Urinary bladder (tissue), 4 donors: Measurements from ENCODE around the gene ELAVL3. TPM values are rescaled to one million over a fixed set of nuclear protein-coding genes. Genes with fewer than 3 reads are reported as not detected.
A peak's percentile ranks its signal among the peaks of the same experiment; 100 is the strongest.

Experiments used
- DNase-seq: peaks from one replicate; pipeline ENCODE4 v3.0.0-alpha.2; 2015; ENCODE audit errors: extremely low spot score
- H3K27ac ChIP-seq: one replicate; pipeline ENCODE4 v1.5.1; 2013; ENCODE audit warnings: low read depth, mild to moderate bottlenecking, moderate library complexity
- H3K36me3 ChIP-seq: one replicate; pipeline ENCODE4 v1.6.1; 2013; ENCODE audit warnings: mild to moderate bottlenecking, moderate library complexity; ENCODE audit not compliant: insufficient read depth
- H3K4me1 ChIP-seq: one replicate; pipeline ENCODE4 v1.6.1; 2013; ENCODE audit warnings: mild to moderate bottlenecking, moderate library complexity; ENCODE audit not compliant: insufficient read depth
- H3K4me3 ChIP-seq: one replicate; pipeline ENCODE4 v1.5.1; 2013; ENCODE audit warnings: low read depth, low read length
- WGBS: extraction: QIAGEN DNeasy Blood & Tissue Kit; methylation state at CpG from one replicate; pipeline ENCODE4 v1.1.7; 2013; 5-methylcytosine and 5-hydroxymethylcytosine counted together
- polyA plus RNA-seq: library from polyadenylated mRNA; stranded (reverse); fragments of 200-250 nt; gene quantifications from one replicate; pipeline ENCODE4 v1.2.3, GENCODE V29; 2013
- total RNA-seq: library from RNA; depleted of rRNA; stranded (reverse); fragments of >200 nt; gene quantifications from one replicate; pipeline ENCODE4 v1.2.3, GENCODE V29; 2014
- donor health status: healthy with polysubstance abuse.
- donor health status: healthy.

ELAVL3 gene
- total and polyA plus RNA-seq, 2 donors: 0.28 to 0.90 TPM

GRCh38 chr19:11425719-11426457 lies 55.0 kb downstream of the ELAVL3 start:
- Histone ChIP-seq H3K27ac (no peak overlapping the region), H3K4me1 (no peaks in the 10 kb centered on the region), H3K4me3 (no peak overlapping the region), H3K36me3 (no peaks in the 10 kb centered on the region)
- WGBS: 90% methylated on average over 28 of the region's 28 CpGs
- DNase-seq: no peak

GRCh38 chr19:11423791-11424181 lies 57.1 kb downstream of the ELAVL3 start:
- DNase-seq: no peak
- Histone ChIP-seq H3K36me3 (no peaks in the 10 kb centered on the region), H3K27ac (no peak overlapping the region), H3K4me3 (no peak overlapping the region), H3K4me1 (no peaks in the 10 kb centered on the region)
- WGBS: 15% methylated on average over 22 of the region's 22 CpGs

- no peak overlapping the region for H3K27ac ChIP-seq
- DNase-seq: no peak
- no peak overlapping the region for H3K4me3 ChIP-seq
- H3K4me1 ChIP-seq: no peaks in the 10 kb centered on the region
- 37% methylated on average over 27 of the region's 27 CpGs for WGBS
- no peaks in the 10 kb centered on the region for H3K36me3 ChIP-seq
Observed at GRCh38 chr19:11423164-11423790, 57.6 kb downstream of the ELAVL3 start.

- Histone ChIP-seq H3K4me1 (no peaks in the 10 kb centered on the region), H3K4me3 (no peak overlapping the region), H3K27ac (no peak overlapping the region), H3K36me3 (no peaks in the 10 kb centered on the region)
- DNase-seq: no peak
- WGBS: 8% methylated on average over 56 of the region's 56 CpGs
Observed at GRCh38 chr19:11422163-11423065, 58.4 kb downstream of the ELAVL3 start.

GRCh38 chr19:11421371-11422098 lies 59.3 kb downstream of the ELAVL3 start:
- no peak overlapping the region for H3K4me3 ChIP-seq
- WGBS: 21% methylated on average over 36 of the region's 36 CpGs
- no peaks in the 10 kb centered on the region for H3K4me1 ChIP-seq
- H3K36me3 ChIP-seq: no peaks in the 10 kb centered on the region
- H3K27ac ChIP-seq: no peak overlapping the region
- DNase-seq: no peak

- DNase-seq: no peak
Observed at GRCh38 chr19:11420429-11421370, 60.1 kb downstream of the ELAVL3 start.

GRCh38 chr19:11418549-11419506 lies 62.0 kb downstream of the ELAVL3 start, which contains the start of gene RGL3:
Gene RGL3, minus strand, starts transcription at chr19:11419314. Its CDS starts 36 bp downstream, at chr19:11419278.
- H3K4me1 ChIP-seq: no peaks in the 10 kb centered on the region
- H3K4me3 ChIP-seq: peak within 1 kb of the TSS; percentile 17
- H3K27ac ChIP-seq: no peak within 1 kb of the TSS
- no peaks in the 10 kb centered on the region for H3K36me3 ChIP-seq
- DNase-seq: no peak
- WGBS: 2% methylated on average over 72 of the region's 72 CpGs

More at GRCh38 chr19:11420429-11421370, 60.1 kb downstream of the ELAVL3 start:
- H3K4me1 ChIP-seq: no peaks in the 10 kb centered on the region
- H3K27ac ChIP-seq: no peak overlapping the region
- no peaks in the 10 kb centered on the region for H3K36me3 ChIP-seq
- WGBS: 6% methylated on average over 46 of the region's 46 CpGs
- peak overlapping the region; percentile 29 for H3K4me3 ChIP-seq

- DNase-seq: no peak
- 3% methylated on average over 14 of the region's 16 CpGs for WGBS
- no peak overlapping the region for H3K27ac ChIP-seq
- H3K36me3 ChIP-seq: no peaks in the 10 kb centered on the region
- no peaks in the 10 kb centered on the region for H3K4me1 ChIP-seq
- peak overlapping the region; percentile 17 for H3K4me3 ChIP-seq
Observed at GRCh38 chr19:11418094-11418548, 62.7 kb downstream of the ELAVL3 start.

- WGBS: 90% methylated on average over 17 of the region's 17 CpGs
- no peak overlapping the region for H3K27ac ChIP-seq
- DNase-seq: no peak
Observed at GRCh38 chr19:11416346-11417052, 64.3 kb downstream of the ELAVL3 start.

GRCh38 chr19:11414544-11414943 lies 66.3 kb downstream of the ELAVL3 start:
- Histone ChIP-seq H3K4me3 (no peak overlapping the region), H3K27ac (no peak overlapping the region), H3K4me1 (no peaks in the 10 kb centered on the region), H3K36me3 (no peaks in the 10 kb centered on the region)
- 78% methylated on average over 2 of the region's 2 CpGs for whole genome bisulfite sequencing
- no peak for DNase-seq

More at GRCh38 chr19:11416346-11417052, 64.3 kb downstream of the ELAVL3 start:
- no peak overlapping the region for H3K4me3 ChIP-seq
- H3K36me3 ChIP-seq: no peaks in the 10 kb centered on the region
- H3K4me1 ChIP-seq: no peaks in the 10 kb centered on the region

- 64% methylated on average over 8 of the region's 8 CpGs for WGBS
- no peaks in the 10 kb centered on the region for H3K4me1 ChIP-seq
- no peak overlapping the region for H3K4me3 ChIP-seq
- DNase-seq: no peak
- H3K27ac ChIP-seq: no peak overlapping the region
- H3K36me3 ChIP-seq: no peaks in the 10 kb centered on the region
Observed at GRCh38 chr19:11410682-11411081, 70.2 kb downstream of the ELAVL3 start.
